H1 (cell line): ENCODE measurements around the gene TRIOBP. TPM values are rescaled to one million over a fixed set of nuclear protein-coding genes. Genes with fewer than 3 reads are reported as not detected.

Experiments used
- CTCF ChIA-PET: fragments of 300-600 bp; sonication (Branson Sonifier 250); formaldehyde crosslinking; loops from one replicate; lab custom pipeline; 2021; ENCODE audit not compliant: partially characterized antibody; lab: Charles Lee
- POLR2A ChIA-PET: fragments of 300-600 bp; sonication (Branson Sonifier 250); formaldehyde crosslinking; loops from one replicate; lab custom pipeline; 2021; ENCODE audit warnings: inconsistent platforms; ENCODE audit not compliant: partially characterized antibody; lab: Charles Lee
- DNase-seq, 2 experiments: peaks; one replicate each; pipeline versions ENCODE4 v3.0.0 to v3.0.0-alpha.2; 2010 to 2022; ENCODE audit warnings: low spot score in 2 of 2, low read depth in 1 of 2, mixed read lengths in 1 of 2
- FAIRE-seq: peaks from 2 replicates; lab custom pipeline; 2011; peaks lifted over from hg19 to GRCh38; lab: Jason Lieb, UNC
- H2AFZ ChIP-seq: 2 replicates; pipeline ENCODE4 v1.8.1; 2012; ENCODE audit warnings: low read length, inconsistent platforms
- H2AK5ac ChIP-seq: 2 replicates; pipeline ENCODE4 v1.6.1; 2013; ENCODE audit warnings: low read depth, low read length
- H2BK120ac ChIP-seq: replicated peaks from 2 replicates; pipeline ENCODE3; 2013; ENCODE audit warnings: low read depth, low read length, inconsistent platforms
- H2BK12ac ChIP-seq: 2 replicates; pipeline ENCODE4 v1.6.1; 2013; ENCODE audit warnings: low read depth, low read length
- H2BK15ac ChIP-seq: 2 replicates; pipeline ENCODE4 v1.6.1; 2013; ENCODE audit warnings: low read length
- H2BK20ac ChIP-seq: 2 replicates; pipeline ENCODE4 v1.6.1; 2013; ENCODE audit warnings: low read length
- H2BK5ac ChIP-seq: 2 replicates; pipeline ENCODE4 v1.6.1; 2013; ENCODE audit warnings: low read depth, low read length
- H3K14ac ChIP-seq: 2 replicates; pipeline ENCODE4 v1.6.1; 2013; ENCODE audit warnings: inconsistent platforms; ENCODE audit not compliant: insufficient read length
- H3K18ac ChIP-seq: 2 replicates; pipeline ENCODE4 v1.6.1; 2013; ENCODE audit warnings: low read length; ENCODE audit errors: extremely low read depth
- H3K23ac ChIP-seq: 2 replicates; pipeline ENCODE4 v1.6.1; 2013; ENCODE audit warnings: inconsistent platforms; ENCODE audit not compliant: insufficient read length
- H3K23me2 ChIP-seq: 2 replicates; pipeline ENCODE4 v1.6.1; 2013; ENCODE audit warnings: low read depth, low read length
- H3K27ac ChIP-seq: 2 replicates; pipeline ENCODE4 v1.6.1; 2011; ENCODE audit warnings: low read depth, low read length, inconsistent platforms
- H3K27me3 ChIP-seq, 4 experiments: replicated peaks in 1 of 4; 1 replicate in 1 of 4; 2 replicates in 3 of 4; pipeline versions ENCODE4 v1.6.1 to v1.8.1; 2011 to 2013; ENCODE audit warnings: low read length in 3 of 4, mild to moderate bottlenecking in 3 of 4, inconsistent platforms in 2 of 4, mixed read lengths in 2 of 4, moderate library complexity in 1 of 4; ENCODE audit not compliant: control insufficient read depth in 3 of 4, insufficient read depth in 3 of 4; ENCODE audit errors: extremely low read depth in 1 of 4
- H3K36me3 ChIP-seq, 4 experiments: 2 replicates each; pipeline versions ENCODE4 v1.6.1 to v1.8.1; 2011 to 2013; ENCODE audit warnings: mild to moderate bottlenecking in 4 of 4, low read length in 3 of 4, moderate library complexity in 2 of 4, control low read depth in 1 of 4, inconsistent platforms in 1 of 4; ENCODE audit not compliant: insufficient read depth in 4 of 4, control insufficient read depth in 2 of 4
- H3K4ac ChIP-seq: replicated peaks from 2 replicates; pipeline ENCODE3; 2013; ENCODE audit warnings: low read length, low read depth, mixed read lengths, inconsistent platforms; ENCODE audit not compliant: insufficient read length
- H3K4me1 ChIP-seq, 4 experiments: replicated peaks in 1 of 4; 1 replicate in 1 of 4; 2 replicates in 3 of 4; pipeline versions ENCODE4 v1.6.1 to v1.8.1; 2011 to 2013; ENCODE audit warnings: low read length in 3 of 4, inconsistent platforms in 2 of 4, mixed read lengths in 1 of 4; ENCODE audit not compliant: insufficient read depth in 4 of 4, control insufficient read depth in 3 of 4
- H3K4me2 ChIP-seq, 2 experiments: 2 replicates each; pipeline versions ENCODE4 v1.6.1 to v1.8.1; 2011 to 2013; ENCODE audit warnings: low read depth in 2 of 2, low read length in 2 of 2, control low read depth in 1 of 2, inconsistent platforms in 1 of 2, mild to moderate bottlenecking in 1 of 2; ENCODE audit not compliant: insufficient read depth in 1 of 2
- H3K4me3 ChIP-seq, 4 experiments: fragments of 200-600, 300-600 bp in 1 of 4; sonication (generic), shearing (Covaris generic), sonication (Bioruptor Twin) in 1 of 4; 2 replicates each; pipeline versions ENCODE4 v1.5.1 to v1.8.1; 2011 to 2016; ENCODE audit warnings: low read length in 4 of 4, low read depth in 3 of 4, control low read depth in 2 of 4, inconsistent platforms in 2 of 4, mild to moderate bottlenecking in 2 of 4, mixed read lengths in 1 of 4, moderate library complexity in 1 of 4; ENCODE audit not compliant: insufficient read depth in 2 of 4; ENCODE audit errors: extremely low read depth in 1 of 4
- H3K56ac ChIP-seq: replicated peaks from 2 replicates; pipeline ENCODE3; 2013; ENCODE audit warnings: low read depth, mild to moderate bottlenecking, mixed read lengths, low read length, inconsistent platforms; ENCODE audit not compliant: insufficient read length
- H3K79me1 ChIP-seq: 2 replicates; pipeline ENCODE4 v1.6.1; 2013; ENCODE audit warnings: low read depth, low read length, control low read depth
- H3K79me2 ChIP-seq, 2 experiments: 2 replicates each; pipeline versions ENCODE4 v1.6.1 to v1.8.1; 2012 to 2013; ENCODE audit warnings: low read length in 2 of 2, mild to moderate bottlenecking in 2 of 2, inconsistent platforms in 1 of 2; ENCODE audit not compliant: insufficient read depth in 2 of 2, control insufficient read depth in 1 of 2
- H3K9ac ChIP-seq, 4 experiments: replicated peaks in 1 of 4; 1 replicate in 1 of 4; 2 replicates in 3 of 4; pipeline versions ENCODE4 v1.6.1 to v1.8.1; 2011 to 2013; ENCODE audit warnings: low read depth in 3 of 4, low read length in 3 of 4, control low read depth in 2 of 4, mild to moderate bottlenecking in 2 of 4, moderate library complexity in 2 of 4, inconsistent platforms in 1 of 4; ENCODE audit errors: extremely low read depth in 1 of 4
- H3K9me3 ChIP-seq, 2 experiments: 2 replicates each; pipeline versions ENCODE4 v1.6.1 to v1.8.1; 2012 to 2013; ENCODE audit warnings: mild to moderate bottlenecking in 2 of 2, moderate library complexity in 2 of 2, control low read depth in 1 of 2, inconsistent platforms in 1 of 2, low read depth in 1 of 2, low read length in 1 of 2, mixed read lengths in 1 of 2; ENCODE audit not compliant: insufficient read depth in 2 of 2
- H4K20me1 ChIP-seq, 2 experiments: replicated peaks in 1 of 2; 2 replicates each; pipeline versions ENCODE3 to v1.8.1; 2011 to 2013; ENCODE audit warnings: inconsistent platforms in 2 of 2, low read length in 2 of 2, mild to moderate bottlenecking in 1 of 2; ENCODE audit not compliant: insufficient read depth in 2 of 2, control insufficient read depth in 1 of 2
- H4K5ac ChIP-seq: 2 replicates; pipeline ENCODE4 v1.6.1; 2013; ENCODE audit warnings: low read length, low read depth, mixed read lengths, inconsistent platforms; ENCODE audit not compliant: insufficient read length
- H4K8ac ChIP-seq: 2 replicates; pipeline ENCODE4 v1.8.0; 2013; ENCODE audit warnings: mild to moderate bottlenecking, moderate library complexity, low read length, inconsistent platforms; ENCODE audit not compliant: insufficient read depth; ENCODE audit errors: extremely low read depth
- H4K91ac ChIP-seq: replicated peaks from 2 replicates; pipeline ENCODE3; 2013; ENCODE audit warnings: low read length, mixed read lengths, inconsistent platforms; ENCODE audit not compliant: insufficient read length
- CBX5 ChIP-seq: fragments of 300-800, 300-1000 bp; sonication (generic); IDR thresholded peaks from 2 replicates; pipeline ENCODE4 v1.7.1; 2016; ENCODE audit warnings: antibody characterized with exemption, low read length, low read depth
- CTCF ChIP-seq, 3 experiments: IDR thresholded peaks; 1 replicate in 2 of 3; 2 replicates in 1 of 3; pipeline versions ENCODE4 v1.5.1 to v1.6.1; 2011; ENCODE audit warnings: low read length in 3 of 3, mild to moderate bottlenecking in 3 of 3, inconsistent platforms in 2 of 3, low read depth in 1 of 3, moderate library complexity in 1 of 3; ENCODE audit not compliant: insufficient read depth in 1 of 3; ENCODE audit errors: control extremely low read depth in 1 of 3
- GABPA ChIP-seq: IDR thresholded peaks from 2 replicates; pipeline ENCODE4 v1.6.1; 2011; ENCODE audit warnings: mild to moderate bottlenecking, low read length, moderate library complexity, borderline replicate concordance; ENCODE audit not compliant: insufficient read depth
- HDAC2 ChIP-seq, 2 experiments: fragments of 300-600 bp in 1 of 2; sonication (generic) in 1 of 2; IDR thresholded peaks; 2 replicates each; pipeline ENCODE4 v1.6.1; 2011 to 2012; ENCODE audit warnings: low read depth in 2 of 2, low read length in 2 of 2, mild to moderate bottlenecking in 2 of 2, moderate library complexity in 2 of 2, borderline replicate concordance in 1 of 2, inconsistent platforms in 1 of 2
- KDM4A ChIP-seq: IDR thresholded peaks from one replicate; pipeline ENCODE4 v1.7.1; 2012; ENCODE audit warnings: low read depth, mild to moderate bottlenecking, moderate library complexity, low read length, inconsistent platforms; ENCODE audit not compliant: severe bottlenecking
- NRF1 ChIP-seq: IDR thresholded peaks from 2 replicates; pipeline ENCODE4 v1.6.1; 2011; ENCODE audit warnings: mild to moderate bottlenecking, low read depth, low read length, improper control_type of control experiment
- RBBP5 ChIP-seq: IDR thresholded peaks from 2 replicates; pipeline ENCODE4 v1.7.1; 2012; ENCODE audit warnings: low read depth, mild to moderate bottlenecking, inconsistent platforms, low read length, moderate library complexity, borderline replicate concordance
- SUZ12 ChIP-seq: fragments of 200-600 bp; sonication (generic); IDR thresholded peaks from 2 replicates; pipeline ENCODE4 v1.6.1; 2012; ENCODE audit warnings: mild to moderate bottlenecking, inconsistent platforms, low read length, moderate library complexity, mixed read lengths
- WGBS, 2 experiments: shearing (Covaris generic) in 1 of 2; methylation state at CpG; one replicate each; pipeline versions ENCODE4 v1.1.6 to v1.1.7; 2013 to 2015; ENCODE audit warnings: low lambda C conversion rate in 2 of 2, mixed read lengths in 2 of 2, inconsistent platforms in 1 of 2, low coverage in 1 of 2, missing lambda C conversion rate in 1 of 2; ENCODE audit not compliant: insufficient replicate concordance in 2 of 2, insufficient coverage in 1 of 2, insufficient read length in 1 of 2; ENCODE audit errors: extremely low coverage in 1 of 2, missing lambda C conversion rate in 1 of 2; 5-methylcytosine and 5-hydroxymethylcytosine counted together
- polyA plus RNA-seq, 7 experiments: library from polyadenylated mRNA; depleted of rRNA in 3 of 7; stranded (reverse) in 5 of 7; unstranded in 2 of 7; fragments of >200 nt in 5 of 7; fragments of 200-250 nt in 2 of 7; gene quantifications; 1 replicate in 5 of 7; 2 replicates in 1 of 7; 4 replicates in 1 of 7; pipeline versions ENCODE4 v1.2.1 to v1.2.3, GENCODE V29; 2011 to 2013; ENCODE audit warnings: missing spikeins in 2 of 7, mixed read lengths in 2 of 7
- total RNA-seq: library from RNA; stranded (reverse); fragmentation: NEBNext Ultra II Directional; extraction: Animal tissue kit (Norgen Biotek cat#: 25700); gene quantifications from 2 replicates; pipeline ENCODE4 v1.2.1, GENCODE V29; 2021

The TRIOBP gene
- total and polyA plus RNA-seq, 2 of the 8 experiments (the other 6 are each of a cell fraction or from before 2014, with no cell fraction given), result 18.2 to 27.3 TPM

- H3K79me1 ChIP-seq, result no peaks in the 10 kb centered on the region
- H3K4me2 ChIP-seq, result no peak overlapping the region
- no peak overlapping the region for H2BK120ac ChIP-seq
- H3K27me3 ChIP-seq, result peaks cover 2 to 62% (median 48%) of the 10 kb centered on the region in 4 experiments
- POLR2A ChIA-PET, result interaction anchor here (0.5 to 1.8 kb wide), 14 partner anchors 10 to 125 kb away, joined by 3 to 6 read pairs (median 3); partner anchors contain the start of gene NOL12
- DNase-seq, result no peak
- no peak overlapping the region for H3K4ac ChIP-seq
- H2AFZ ChIP-seq, result no peak overlapping the region
- no peak overlapping the region for H3K14ac ChIP-seq
- 85% methylated on average over 22 of the region's 22 CpGs; no CpG with 5 or more reads in 1 of the 2 experiments for WGBS, 2 experiments
- no peak overlapping the region for H2BK20ac ChIP-seq
- H2AK5ac ChIP-seq, result no peak overlapping the region
- H3K23ac ChIP-seq, result no peak overlapping the region
- H3K27ac ChIP-seq, result no peak overlapping the region
- H3K9me3 ChIP-seq, result no peaks in the 10 kb centered on the region
- H2BK12ac ChIP-seq, result no peak overlapping the region
- CTCF ChIA-PET, result interaction anchor here (0.6 to 1.3 kb wide), 3 partner anchors 9 to 97 kb away, joined by 3 to 4 read pairs (median 3); no protein-coding TSS in a partner anchor
- H3K79me2 ChIP-seq, result no peaks in the 10 kb centered on the region
- H3K56ac ChIP-seq, result no peak overlapping the region
- peaks cover 0 to 6% (median 1%) of the 10 kb centered on the region in 4 experiments; a peak in 4 of 7 replicates for H3K4me1 ChIP-seq
- H3K18ac ChIP-seq, result no peak overlapping the region
- H3K23me2 ChIP-seq, result peaks cover 10% of the 10 kb centered on the region
- no peak overlapping the region for H3K4me3 ChIP-seq
- no peak overlapping the region for H4K91ac ChIP-seq
- no peak overlapping the region for H2BK15ac ChIP-seq
- 0 out of 8 replicates have a peak, but pooled peaks cover 0 to 2% (median 0%) of the 10 kb centered on the region in 4 experiments for H3K36me3 ChIP-seq
- H4K5ac ChIP-seq, result no peak overlapping the region
- no peak for FAIRE-seq
- H3K9ac ChIP-seq, result no peak overlapping the region
- no peak overlapping the region for H2BK5ac ChIP-seq
- peak overlapping the region; percentile 80; the same call in 1 of the 2 replicates for H4K8ac ChIP-seq
- H4K20me1 ChIP-seq, result peaks cover 9 to 13% of the 10 kb centered on the region in 2 experiments
- no peak for TF ChIP-seq HDAC2 (IDR thresholded peaks at IDR 0.05; ENCODE audit: borderline replicate concordance in 1 of 2, low read depth in 2 of 2, low read length in 2 of 2)
- no peak for TF ChIP-seq CTCF (IDR thresholded peaks at IDR 0.05; ENCODE audit: control extremely low read depth in 1 of 3, insufficient read depth in 1 of 3, low read depth in 1 of 3, low read length in 3 of 3)
- TF ChIP-seq NRF1, result no peak
- TF ChIP-seq GABPA, result no peak
- TF ChIP-seq SUZ12, result no peak
- TF ChIP-seq RBBP5, result no peak
- TF ChIP-seq KDM4A, result no peak
- no peak for TF ChIP-seq CBX5
Observed at GRCh38 chr22:37740455-37741311, 43.8 kb downstream of the TRIOBP start.
